Muscle layer of colon (tissue), 2 donors: ENCODE data around the gene PFKFB2.

Experiments used
- H3K27ac ChIP-seq: one replicate; pipeline ENCODE4 v1.7.0; 2013; ENCODE audit warnings: low read depth, mild to moderate bottlenecking, low read length, moderate library complexity
- H3K27me3 ChIP-seq, 2 donors: one replicate each; pipeline ENCODE4 v1.7.0; 2013; ENCODE audit warnings: low read length in 2 of 2, mild to moderate bottlenecking in 2 of 2; ENCODE audit not compliant: insufficient read depth in 2 of 2, control insufficient read depth in 1 of 2
- H3K36me3 ChIP-seq: one replicate; pipeline ENCODE4 v1.7.0; 2013; ENCODE audit warnings: mild to moderate bottlenecking, low read length; ENCODE audit not compliant: insufficient read depth
- H3K4me1 ChIP-seq: one replicate; pipeline ENCODE4 v1.7.0; 2013; ENCODE audit warnings: mild to moderate bottlenecking, low read length; ENCODE audit not compliant: insufficient read depth
- H3K4me3 ChIP-seq, 2 donors: one replicate each; pipeline ENCODE4 v1.7.0; 2013; ENCODE audit warnings: low read length in 2 of 2, low read depth in 1 of 2, mild to moderate bottlenecking in 1 of 2, moderate library complexity in 1 of 2
- H3K9ac ChIP-seq: one replicate; pipeline ENCODE4 v1.7.0; 2013; ENCODE audit warnings: low read length
- H3K9me3 ChIP-seq: one replicate; pipeline ENCODE4 v1.7.0; 2013; ENCODE audit warnings: mild to moderate bottlenecking, low read length
- donor health status: abdominal sarcoma.
- donor health status: Adenocarcinoma of cecum.

Gene PFKFB2

DNA sequence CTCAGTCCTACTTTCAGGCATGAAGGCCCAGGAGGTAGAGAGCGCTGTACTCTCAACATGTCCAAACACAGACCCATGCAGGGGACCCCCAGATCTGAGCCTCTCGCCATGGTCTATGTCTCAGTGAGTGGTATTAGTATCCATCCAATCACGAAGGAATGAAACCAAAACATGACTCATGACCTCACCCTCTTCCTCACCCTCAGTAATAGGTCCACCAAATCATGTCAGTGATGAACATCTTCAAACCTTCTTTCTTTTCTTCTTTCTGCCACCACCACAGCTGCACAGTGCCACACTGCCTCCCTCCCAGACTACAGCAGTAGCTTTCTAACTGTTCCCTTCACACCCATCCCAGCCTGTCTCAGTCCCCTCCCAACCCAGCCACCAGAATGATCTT is 37.3 kb upstream of the PFKFB2 start:
- Histone ChIP-seq H3K36me3 (no peaks in the 10 kb centered on the region), H3K9ac (no peak overlapping the region), H3K4me1 (no peaks in the 10 kb centered on the region), H3K27me3 (no peaks in the 10 kb centered on the region), H3K4me3 (no peak overlapping the region), H3K27ac (no peak overlapping the region), H3K9me3 (no peaks in the 10 kb centered on the region)

DNA sequence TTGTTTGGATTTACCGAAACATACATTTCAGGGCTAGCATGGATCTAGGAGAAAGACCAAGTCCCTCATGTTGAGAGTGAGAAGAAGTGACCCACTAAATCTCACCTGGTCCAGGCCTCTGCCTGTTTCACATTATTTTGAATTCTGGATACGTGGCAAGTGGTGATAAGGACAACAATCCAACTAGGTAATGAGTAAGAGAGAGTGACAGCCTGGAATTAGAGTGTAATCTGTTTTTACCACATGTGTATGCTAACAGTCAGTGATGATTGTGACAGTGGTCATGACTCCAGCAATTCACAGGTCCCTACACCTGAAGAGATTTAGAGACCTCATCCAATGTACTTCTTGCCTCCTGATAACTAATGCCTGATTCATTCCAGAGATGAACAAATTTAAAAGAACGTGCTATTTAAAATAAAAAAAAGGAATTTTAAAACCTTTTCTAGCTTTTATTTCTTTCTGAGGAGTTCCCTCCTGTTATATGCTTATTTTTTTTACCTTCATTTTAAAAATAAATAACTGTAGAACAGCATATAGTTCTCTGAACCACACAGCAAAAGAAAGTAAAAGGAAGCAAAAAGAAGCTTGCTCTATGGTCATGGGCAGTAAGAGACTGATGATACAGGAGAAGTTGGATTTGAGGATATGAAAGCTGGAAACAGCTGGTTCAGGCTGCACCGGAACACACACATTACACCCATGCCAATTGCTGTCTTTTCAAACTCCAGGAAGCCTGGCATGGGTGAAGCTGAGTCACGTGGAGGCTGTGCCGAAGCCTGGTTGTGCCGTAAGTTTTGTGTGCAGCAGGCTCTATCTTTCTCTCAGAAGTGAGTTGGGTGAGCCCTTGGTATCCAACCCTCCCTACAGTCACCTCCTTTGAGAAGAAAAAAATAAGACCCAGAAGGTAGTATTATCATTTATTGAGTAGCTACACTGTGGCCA is 35.2 kb upstream of the PFKFB2 start:
- no peak overlapping the region for H3K27ac ChIP-seq
- H3K4me3 ChIP-seq = no peak overlapping the region
- H3K9ac ChIP-seq = no peak overlapping the region
- no peaks in the 10 kb centered on the region for H3K9me3 ChIP-seq
- no peaks in the 10 kb centered on the region for H3K4me1 ChIP-seq
- no peaks in the 10 kb centered on the region for H3K36me3 ChIP-seq
- H3K27me3 ChIP-seq = no peaks in the 10 kb centered on the region

DNA sequence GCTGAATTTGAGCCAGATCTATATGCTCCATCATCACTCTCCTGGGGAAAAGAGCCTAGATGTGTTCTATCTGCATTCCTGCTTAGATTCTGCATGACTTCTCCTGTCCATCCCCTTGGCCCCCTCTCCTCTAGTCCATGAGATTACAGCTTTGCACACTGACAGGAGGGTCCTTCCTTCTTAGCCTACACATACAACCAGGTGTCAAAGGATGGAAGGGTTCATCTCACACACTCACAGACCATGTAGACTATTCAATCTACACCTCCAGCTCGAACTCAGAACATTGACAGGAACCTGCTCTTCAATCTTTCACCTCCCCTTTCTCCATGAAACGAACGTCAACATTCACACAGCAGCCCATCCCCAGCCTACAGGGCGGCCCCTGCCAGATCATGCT is 34.4 kb upstream of the PFKFB2 start:
- Histone ChIP-seq H3K9ac (no peak overlapping the region), H3K27ac (no peak overlapping the region), H3K4me3 (no peak overlapping the region), H3K4me1 (no peaks in the 10 kb centered on the region), H3K27me3 (no peaks in the 10 kb centered on the region), H3K36me3 (no peaks in the 10 kb centered on the region), H3K9me3 (no peaks in the 10 kb centered on the region)

DNA sequence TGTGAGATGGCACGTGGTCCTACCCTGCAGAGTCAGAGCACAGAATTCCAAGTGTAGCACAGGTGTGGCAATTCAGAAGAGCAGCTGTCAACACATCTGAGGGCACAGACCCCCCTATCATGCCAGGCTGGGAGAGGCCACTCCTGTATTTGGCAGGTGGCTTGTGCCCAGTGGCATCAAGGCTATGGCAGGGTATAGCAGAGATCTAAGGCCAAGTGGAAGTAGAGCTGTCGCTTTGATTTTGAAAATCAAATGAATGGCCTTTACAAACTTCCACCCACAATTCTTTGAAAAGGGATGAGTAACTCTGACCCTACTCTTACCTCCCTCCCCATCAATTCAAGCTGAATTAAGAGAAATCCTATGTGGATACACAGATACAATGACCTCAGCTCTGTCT is 33.9 kb upstream of the PFKFB2 start:
- Histone ChIP-seq H3K27me3 (no peaks in the 10 kb centered on the region), H3K9me3 (no peaks in the 10 kb centered on the region), H3K4me3 (no peak overlapping the region), H3K4me1 (no peaks in the 10 kb centered on the region), H3K36me3 (no peaks in the 10 kb centered on the region), H3K9ac (no peak overlapping the region), H3K27ac (no peak overlapping the region)

DNA sequence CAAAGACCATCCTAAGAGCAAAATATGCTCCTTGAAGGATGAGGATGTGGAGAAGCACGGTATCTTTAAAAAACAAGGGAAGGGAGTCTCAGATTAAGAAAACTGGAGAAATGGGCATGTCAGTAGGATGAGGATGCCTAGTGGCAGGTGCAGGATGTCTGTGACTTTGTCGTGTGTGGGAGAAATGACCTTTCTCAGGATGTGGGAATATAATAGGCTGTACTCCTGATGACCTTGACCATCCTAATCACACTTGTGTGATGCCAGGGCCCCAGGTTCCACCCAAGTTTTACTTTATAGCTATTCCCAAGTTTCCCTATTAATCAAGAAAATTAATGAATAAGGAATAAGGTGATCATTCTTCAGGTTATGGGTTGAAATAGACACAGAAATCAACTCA is 33.4 kb upstream of the PFKFB2 start:
- Histone ChIP-seq H3K9ac (no peak overlapping the region), H3K36me3 (no peaks in the 10 kb centered on the region), H3K27ac (no peak overlapping the region), H3K4me3 (no peak overlapping the region), H3K27me3 (no peaks in the 10 kb centered on the region), H3K9me3 (no peaks in the 10 kb centered on the region), H3K4me1 (no peaks in the 10 kb centered on the region)

DNA sequence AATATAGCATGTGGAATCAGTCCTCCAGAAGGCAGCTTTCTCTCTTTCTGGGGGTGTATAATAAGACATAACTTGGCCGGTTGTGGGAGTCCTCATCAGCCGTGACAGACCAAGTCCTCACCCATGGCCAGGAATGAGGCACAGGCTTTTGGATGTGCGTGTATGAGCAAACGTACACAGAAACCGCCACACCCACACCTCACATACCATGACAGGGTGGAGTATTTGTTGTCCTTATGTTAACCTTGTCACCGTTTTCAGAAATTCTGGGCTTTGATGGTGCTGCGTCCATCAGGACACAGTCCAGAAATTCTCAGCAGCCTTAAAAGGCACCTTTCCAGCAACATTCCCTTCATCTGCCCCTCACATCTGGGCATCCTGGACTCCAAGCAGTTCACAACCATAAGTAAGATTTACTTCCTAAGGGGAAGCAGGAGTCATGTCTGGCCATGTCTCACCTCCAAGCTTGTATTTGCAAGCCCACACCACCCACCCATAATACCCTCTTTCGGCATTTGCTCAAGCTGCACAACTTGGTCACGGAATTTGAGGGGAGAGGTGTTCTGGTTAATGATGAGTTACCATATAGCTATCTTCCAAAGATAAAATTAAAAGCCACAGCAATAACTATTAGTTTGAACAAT is 32.9 kb upstream of the PFKFB2 start:
- H3K36me3 ChIP-seq = no peaks in the 10 kb centered on the region
- no peak overlapping the region for H3K27ac ChIP-seq
- peaks cover 2% of the 10 kb centered on the region for H3K4me1 ChIP-seq
- H3K9ac ChIP-seq = no peak overlapping the region
- H3K27me3 ChIP-seq = no peaks in the 10 kb centered on the region
- H3K4me3 ChIP-seq = no peak overlapping the region
- no peaks in the 10 kb centered on the region for H3K9me3 ChIP-seq

DNA sequence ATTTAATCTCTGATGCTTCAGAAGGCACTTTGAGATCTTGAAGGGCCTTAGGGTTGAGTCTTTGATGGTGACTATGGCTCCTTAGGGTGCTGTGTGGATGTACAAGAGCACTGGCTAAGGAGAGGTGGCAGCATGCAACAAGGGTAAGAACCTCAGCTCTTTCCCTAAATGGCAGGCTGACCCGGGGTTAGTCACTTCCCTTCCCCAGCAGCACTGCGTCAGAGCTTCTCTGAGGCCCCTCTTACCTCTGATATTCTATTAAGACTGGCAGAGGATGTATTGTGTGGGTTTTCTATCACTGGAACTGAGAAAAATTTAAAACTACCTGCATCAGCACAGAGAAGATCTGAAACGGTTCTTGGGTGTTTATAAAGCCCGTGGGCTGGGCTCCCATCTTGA is 32.4 kb upstream of the PFKFB2 start:
- Histone ChIP-seq H3K4me1 (peaks cover 7% of the 10 kb centered on the region), H3K27ac (no peak overlapping the region), H3K36me3 (no peaks in the 10 kb centered on the region), H3K4me3 (no peak overlapping the region), H3K9me3 (no peaks in the 10 kb centered on the region), H3K27me3 (no peaks in the 10 kb centered on the region), H3K9ac (no peak overlapping the region)

DNA sequence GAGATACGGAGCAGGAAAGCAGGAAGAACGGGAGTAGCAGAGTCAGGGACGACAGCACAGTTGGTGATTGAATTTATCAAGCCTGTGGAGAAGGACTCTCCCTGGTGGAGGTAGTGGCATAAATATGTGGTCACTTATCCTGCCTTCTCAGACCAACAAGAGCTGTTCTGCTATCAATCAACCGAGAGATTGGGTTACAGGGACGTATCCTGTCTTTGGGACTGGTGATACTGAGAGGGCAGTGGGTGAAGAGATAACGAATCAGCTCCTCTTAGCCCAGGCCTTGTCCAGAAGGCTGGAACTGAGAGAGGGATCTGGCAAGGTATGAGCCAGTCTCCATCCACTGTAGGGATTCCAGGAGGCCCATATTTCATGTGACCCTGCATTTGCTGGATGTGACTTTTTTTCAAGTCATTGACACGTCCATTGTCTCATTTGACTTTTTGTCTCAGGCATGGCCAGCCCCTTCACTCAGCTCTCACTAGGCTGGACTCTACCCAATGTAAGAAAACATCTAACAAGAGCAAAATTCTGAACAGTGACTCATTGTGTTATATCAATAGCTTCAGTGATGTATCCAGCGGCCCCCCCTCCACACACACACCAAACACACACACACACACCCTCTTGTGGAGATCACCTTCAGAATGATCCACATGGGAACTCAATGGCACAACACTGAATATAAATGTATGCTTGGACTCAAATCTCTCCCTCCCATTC is 31.8 kb upstream of the PFKFB2 start:
- no peaks in the 10 kb centered on the region for H3K36me3 ChIP-seq
- H3K4me1 ChIP-seq = peaks cover 13% of the 10 kb centered on the region
- H3K4me3 ChIP-seq = no peak overlapping the region
- H3K27me3 ChIP-seq = no peaks in the 10 kb centered on the region
- H3K9me3 ChIP-seq = no peaks in the 10 kb centered on the region
- H3K27ac ChIP-seq = no peak overlapping the region
- H3K9ac ChIP-seq = no peak overlapping the region

DNA sequence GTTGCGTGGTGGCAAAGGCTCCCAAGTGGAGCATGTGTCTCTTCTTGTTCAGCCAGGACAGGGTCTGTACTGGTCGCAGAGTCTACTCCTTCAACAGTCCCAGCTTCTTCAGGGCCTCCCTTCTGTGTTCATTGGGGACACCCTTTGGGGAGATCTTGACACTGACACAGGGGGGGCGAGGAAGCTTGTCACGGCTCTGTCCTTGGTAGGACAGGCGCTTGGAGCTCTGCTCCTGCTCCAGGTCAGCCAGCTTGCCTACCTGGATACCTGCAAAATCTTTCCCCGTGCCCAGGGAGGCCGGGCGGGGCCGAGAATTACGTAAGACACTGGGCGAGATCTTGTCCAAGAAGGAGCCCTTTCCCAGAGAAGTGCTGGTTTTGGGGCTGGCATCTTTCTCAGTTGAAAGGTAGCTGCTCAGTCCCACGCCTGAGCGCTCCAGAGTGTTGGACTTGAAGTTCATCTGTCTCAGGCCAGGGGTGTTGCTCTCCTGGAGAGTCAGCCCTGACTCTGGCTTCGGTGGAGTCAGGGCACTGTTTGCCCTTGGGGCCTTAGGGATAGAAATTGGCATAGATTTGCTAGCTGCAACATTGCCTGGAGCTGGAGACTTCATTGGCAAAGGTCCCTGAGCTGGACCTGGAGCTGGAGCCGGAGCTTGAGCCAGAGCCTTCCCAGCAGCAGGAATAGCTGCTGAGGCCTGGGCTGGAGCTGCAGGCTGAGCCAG is 31.0 kb upstream of the PFKFB2 start:
- Histone ChIP-seq H3K27me3 (no peaks in the 10 kb centered on the region), H3K4me3 (no peak overlapping the region), H3K36me3 (no peaks in the 10 kb centered on the region), H3K9me3 (no peaks in the 10 kb centered on the region), H3K27ac (no peak overlapping the region), H3K4me1 (peaks cover 13% of the 10 kb centered on the region), H3K9ac (no peak overlapping the region)

DNA sequence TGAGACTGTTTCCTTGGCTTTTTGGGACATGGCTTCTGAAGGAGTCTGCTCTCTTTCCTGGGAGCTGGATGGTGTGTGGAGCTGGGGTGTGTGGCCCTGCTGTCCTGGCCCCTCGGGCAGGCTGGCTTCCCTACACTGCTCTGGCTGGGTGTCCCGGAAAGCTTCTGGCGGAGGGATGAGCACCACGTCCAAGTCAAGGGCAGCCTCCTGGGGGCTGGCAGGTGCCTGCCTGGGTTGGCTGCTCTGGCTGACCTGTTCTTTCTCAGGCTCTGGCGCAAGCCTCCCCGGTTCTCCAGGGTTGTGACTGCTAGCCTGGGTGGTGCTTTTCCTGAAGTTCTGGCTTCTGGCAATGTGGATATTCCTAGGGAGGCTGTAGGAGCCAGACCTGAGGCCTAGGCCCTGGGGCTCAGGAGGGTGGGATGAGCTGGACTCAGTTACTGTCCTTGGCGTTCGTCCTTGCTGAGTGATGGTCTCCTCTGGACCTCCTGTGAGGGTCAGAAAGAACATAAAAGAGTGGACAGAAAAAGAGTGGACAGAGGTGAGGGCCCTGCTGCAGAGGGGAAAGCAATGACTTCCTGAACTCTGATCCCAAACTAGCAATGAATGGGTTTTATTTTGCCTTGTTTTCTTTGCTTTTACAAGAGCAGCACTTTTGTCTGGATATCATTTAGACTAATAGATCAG is 29.9 kb upstream of the PFKFB2 start:
- Histone ChIP-seq H3K27me3 (no peaks in the 10 kb centered on the region), H3K4me3 (no peak overlapping the region), H3K27ac (no peak overlapping the region), H3K36me3 (no peaks in the 10 kb centered on the region), H3K4me1 (peaks cover 13% of the 10 kb centered on the region), H3K9ac (no peak overlapping the region), H3K9me3 (no peaks in the 10 kb centered on the region)
